Duodenal mucosa (tissue), 2 donors: ENCODE measurements around the gene TPTE2.

Experiments
- H3K27ac ChIP-seq: one replicate; pipeline ENCODE4 v1.7.0; 2013; ENCODE audit warnings: low read depth, low read length
- H3K27me3 ChIP-seq, 2 donors: one replicate each; pipeline ENCODE4 v1.7.0; 2013; ENCODE audit warnings: low read length in 2 of 2, control low read depth in 1 of 2; ENCODE audit not compliant: insufficient read depth in 2 of 2, control insufficient read depth in 1 of 2
- H3K36me3 ChIP-seq, 2 donors: one replicate each; pipeline ENCODE4 v1.7.0; 2013; ENCODE audit warnings: low read length in 2 of 2, control low read depth in 1 of 2; ENCODE audit not compliant: insufficient read depth in 2 of 2, control insufficient read depth in 1 of 2
- H3K4me1 ChIP-seq, 2 donors: one replicate each; pipeline ENCODE4 v1.7.0; 2013; ENCODE audit warnings: low read length in 2 of 2, control low read depth in 1 of 2; ENCODE audit not compliant: insufficient read depth in 2 of 2, control insufficient read depth in 1 of 2
- H3K4me3 ChIP-seq, 2 donors: one replicate each; pipeline ENCODE4 v1.7.0; 2013; ENCODE audit warnings: low read length in 2 of 2, low read depth in 1 of 2
- H3K9ac ChIP-seq, 2 donors: one replicate each; pipeline ENCODE4 v1.7.0; 2013; ENCODE audit warnings: low read length in 2 of 2, low read depth in 1 of 2
- H3K9me3 ChIP-seq, 2 donors: one replicate each; pipeline ENCODE4 v1.7.0; 2013; ENCODE audit warnings: low read length in 2 of 2, control low read depth in 1 of 2; ENCODE audit not compliant: control insufficient read depth in 1 of 2

TPTE2 gene

DNA sequence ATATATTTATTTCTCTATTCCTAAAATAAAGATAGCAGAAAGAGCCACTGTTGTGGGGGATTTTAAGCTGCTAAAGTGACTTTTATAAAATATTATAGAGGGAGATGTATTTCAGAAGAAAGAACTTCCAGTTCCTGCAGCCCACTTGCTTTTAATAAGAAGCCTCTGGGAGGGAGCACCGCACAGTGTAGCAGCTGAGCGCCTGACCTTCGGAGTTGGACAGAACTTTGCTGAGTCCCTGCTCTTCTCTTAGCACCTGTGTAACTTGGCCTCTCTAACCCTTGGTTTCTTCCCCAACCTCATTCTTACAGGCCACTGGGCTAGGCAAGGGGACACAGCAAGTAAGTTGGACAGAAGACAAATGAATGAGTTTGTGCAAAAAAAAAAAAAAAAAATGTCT, 34.8 kb upstream of the TPTE2 start:
- no peaks in the 10 kb centered on the region for H3K9me3 ChIP-seq
- H3K4me1 ChIP-seq = no peaks in the 10 kb centered on the region
- H3K9ac ChIP-seq = no peak overlapping the region
- H3K27me3 ChIP-seq = no peaks in the 10 kb centered on the region
- no peak overlapping the region for H3K27ac ChIP-seq
- no peaks in the 10 kb centered on the region for H3K36me3 ChIP-seq
- no peak overlapping the region for H3K4me3 ChIP-seq

DNA sequence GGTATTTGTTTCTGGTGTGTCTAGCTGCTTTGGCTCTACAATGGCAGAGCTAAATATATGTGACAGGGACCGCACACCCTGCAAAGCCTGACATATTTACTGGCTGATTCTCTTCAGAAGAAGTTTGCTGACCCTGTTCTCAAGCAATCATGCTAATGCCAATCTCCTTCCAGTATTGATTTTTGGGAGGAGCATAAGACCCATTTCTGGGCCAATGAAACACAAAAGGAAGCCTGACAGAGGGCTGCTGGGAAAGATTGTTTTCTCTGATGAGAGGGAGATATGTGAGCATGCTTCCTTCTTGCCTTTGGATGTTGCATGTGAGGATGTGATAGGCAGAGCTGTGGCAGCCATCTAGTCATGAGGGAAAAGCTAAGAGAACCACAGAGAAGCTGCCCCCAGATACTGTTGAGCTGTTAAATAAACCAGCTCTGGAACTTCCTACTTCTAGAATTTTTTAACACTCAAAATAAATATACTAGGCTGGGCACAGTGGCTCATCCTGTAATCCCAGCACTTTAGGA, 31.4 kb upstream of the TPTE2 start:
- no peaks in the 10 kb centered on the region for H3K9me3 ChIP-seq
- no peak overlapping the region for H3K27ac ChIP-seq
- H3K4me1 ChIP-seq = no peaks in the 10 kb centered on the region
- H3K4me3 ChIP-seq = no peak overlapping the region
- H3K9ac ChIP-seq = no peak overlapping the region
- H3K36me3 ChIP-seq = no peaks in the 10 kb centered on the region
- H3K27me3 ChIP-seq = no peaks in the 10 kb centered on the region

DNA sequence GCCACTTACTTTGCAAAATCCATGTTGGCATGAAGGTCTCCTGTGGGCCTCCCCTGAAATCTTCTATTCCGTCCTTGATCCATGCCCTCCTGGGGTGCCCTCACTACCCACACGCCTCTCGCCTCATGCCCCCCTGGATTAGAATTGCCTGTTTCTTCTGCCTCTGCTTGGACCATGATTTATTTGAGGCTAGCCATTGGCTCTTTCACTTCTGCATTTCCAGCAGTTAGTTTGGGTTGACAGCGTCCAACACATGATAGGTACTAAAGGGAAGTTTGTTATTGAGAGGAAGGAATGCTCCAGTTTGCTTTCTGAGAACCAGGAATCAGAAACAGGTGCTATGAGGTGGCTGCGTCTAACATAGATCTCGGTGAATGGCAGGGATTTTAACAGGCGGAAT, 30.5 kb upstream of the TPTE2 start:
- no peaks in the 10 kb centered on the region for H3K36me3 ChIP-seq
- H3K4me3 ChIP-seq = no peak overlapping the region
- H3K9me3 ChIP-seq = no peaks in the 10 kb centered on the region
- H3K27ac ChIP-seq = no peak overlapping the region
- H3K9ac ChIP-seq = no peak overlapping the region
- H3K4me1 ChIP-seq = no peaks in the 10 kb centered on the region
- no peaks in the 10 kb centered on the region for H3K27me3 ChIP-seq

DNA sequence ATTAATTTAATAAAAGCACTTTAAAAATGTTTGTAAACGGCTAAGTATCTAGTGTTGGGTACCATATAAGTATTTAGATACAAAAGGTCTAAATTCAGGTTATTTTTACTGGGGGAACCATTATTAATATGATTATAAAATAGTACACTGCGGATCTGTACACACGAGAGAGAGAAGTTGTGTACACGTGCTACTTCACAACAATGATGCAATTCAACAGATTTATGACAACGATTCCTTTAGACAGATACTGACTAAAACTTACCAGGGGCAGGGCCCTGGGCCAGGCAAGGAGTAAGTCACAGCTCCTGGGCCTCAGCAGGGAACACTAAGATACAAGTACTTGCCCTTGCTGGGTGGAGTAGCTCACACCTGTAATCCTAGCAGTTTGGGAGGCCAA, 29.1 kb upstream of the TPTE2 start:
- no peaks in the 10 kb centered on the region for H3K27me3 ChIP-seq
- H3K27ac ChIP-seq = no peak overlapping the region
- H3K9ac ChIP-seq = no peak overlapping the region
- no peaks in the 10 kb centered on the region for H3K4me1 ChIP-seq
- H3K9me3 ChIP-seq = no peaks in the 10 kb centered on the region
- no peaks in the 10 kb centered on the region for H3K36me3 ChIP-seq
- H3K4me3 ChIP-seq = no peak overlapping the region

DNA sequence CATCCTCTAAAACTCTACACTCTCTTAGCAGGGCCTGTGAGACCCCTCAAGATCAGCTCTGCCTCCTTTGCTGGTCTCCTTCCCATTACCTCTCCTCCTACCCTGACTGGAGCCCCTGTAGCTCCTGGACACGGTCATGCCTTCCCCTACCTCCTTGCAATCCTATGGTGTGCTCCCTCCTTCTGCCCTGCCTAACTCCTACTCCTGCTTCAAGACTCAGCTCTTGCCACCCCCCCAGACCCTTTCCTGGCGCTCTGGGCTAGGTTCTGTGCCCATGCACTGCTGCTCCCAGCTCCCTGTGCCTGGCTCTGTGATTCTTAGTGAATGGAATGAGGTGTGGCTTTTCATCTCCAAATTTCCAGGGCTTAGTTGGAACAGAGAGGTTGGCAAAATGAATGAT, 28.0 kb upstream of the TPTE2 start:
- Histone ChIP-seq H3K9ac (no peak overlapping the region), H3K4me1 (no peaks in the 10 kb centered on the region), H3K27ac (no peak overlapping the region), H3K36me3 (no peaks in the 10 kb centered on the region), H3K27me3 (no peaks in the 10 kb centered on the region), H3K4me3 (no peak overlapping the region), H3K9me3 (no peaks in the 10 kb centered on the region)

DNA sequence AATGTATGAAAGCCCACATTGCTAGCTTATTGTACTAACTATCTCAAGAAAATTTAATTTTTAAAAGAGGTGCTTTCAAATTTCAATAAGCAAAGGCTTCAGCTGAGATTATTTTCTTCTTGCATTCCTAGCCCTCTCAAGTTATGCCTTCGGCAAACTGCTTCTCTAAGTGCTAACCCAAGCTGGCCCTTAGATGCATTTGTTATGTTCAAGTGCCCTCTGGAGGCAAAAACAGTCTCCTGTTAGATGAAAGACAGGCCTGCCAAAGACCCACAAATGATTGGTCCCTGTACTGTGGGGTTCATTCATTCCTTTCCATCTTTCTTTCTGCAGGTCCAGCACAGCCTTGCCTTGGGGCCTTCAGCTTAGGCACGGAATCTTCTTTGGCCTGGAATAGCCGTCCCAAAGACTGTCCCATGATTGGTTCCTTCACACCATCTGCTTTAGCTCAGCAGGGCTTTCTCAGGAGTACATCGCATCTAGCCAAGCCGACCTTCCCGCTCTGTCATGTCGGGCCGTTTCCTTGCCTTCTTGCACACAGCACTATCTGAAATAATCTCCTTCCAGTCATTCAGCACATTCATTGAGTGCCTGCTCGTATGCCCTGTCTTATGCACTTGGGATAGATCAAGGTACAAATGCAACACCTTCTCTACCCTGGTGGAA, 26.4 kb upstream of the TPTE2 start:
- Histone ChIP-seq H3K9me3 (no peaks in the 10 kb centered on the region), H3K27me3 (no peaks in the 10 kb centered on the region), H3K36me3 (no peaks in the 10 kb centered on the region)

DNA sequence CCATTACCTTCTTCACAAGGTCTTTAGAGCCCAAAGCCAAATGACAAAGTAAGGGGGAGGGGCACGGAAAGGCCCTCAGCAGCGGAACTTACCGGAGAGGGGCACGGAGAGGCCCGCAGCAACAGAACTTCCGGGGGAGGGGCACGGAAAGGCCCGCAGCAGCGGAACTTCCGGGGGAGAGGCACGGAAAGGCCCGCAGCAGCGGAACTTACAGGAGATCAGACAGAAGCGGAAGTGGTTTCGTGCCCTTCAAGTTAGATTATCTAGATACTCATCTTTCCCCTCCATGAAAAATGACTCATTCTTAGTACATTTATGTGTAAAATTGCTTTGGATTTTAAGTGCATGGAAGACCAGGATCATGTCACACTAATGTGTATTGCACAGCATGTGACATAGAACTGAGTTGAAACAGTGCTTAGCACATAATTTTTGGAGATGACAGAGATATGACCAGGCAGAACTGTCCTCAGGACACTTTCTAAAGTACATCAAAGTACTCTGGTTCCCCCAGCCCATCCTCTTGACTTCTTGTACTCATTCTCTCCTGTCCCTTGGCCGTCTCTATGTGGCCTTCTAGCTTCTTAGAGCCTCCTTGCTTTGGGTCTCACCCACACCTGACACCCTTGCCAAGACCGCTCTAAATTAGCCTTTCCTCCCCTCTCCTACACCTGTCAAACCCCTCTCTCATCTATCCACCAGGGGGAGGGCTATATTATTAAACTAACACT, 25.7 kb upstream of the TPTE2 start:
- Histone ChIP-seq H3K27ac (no peak overlapping the region), H3K4me1 (no peaks in the 10 kb centered on the region), H3K27me3 (no peaks in the 10 kb centered on the region), H3K9me3 (no peaks in the 10 kb centered on the region), H3K9ac (no peak overlapping the region), H3K4me3 (peak overlapping the region; percentile 31 to 40), H3K36me3 (no peaks in the 10 kb centered on the region)

More for the DNA sequence above, 26.4 kb upstream of the TPTE2 start:
- H3K4me1 ChIP-seq = no peaks in the 10 kb centered on the region
- H3K27ac ChIP-seq = no peak overlapping the region
- no peak overlapping the region for H3K9ac ChIP-seq
- H3K4me3 ChIP-seq = peak overlapping the region in 1 of 2 donors; percentile 40

DNA sequence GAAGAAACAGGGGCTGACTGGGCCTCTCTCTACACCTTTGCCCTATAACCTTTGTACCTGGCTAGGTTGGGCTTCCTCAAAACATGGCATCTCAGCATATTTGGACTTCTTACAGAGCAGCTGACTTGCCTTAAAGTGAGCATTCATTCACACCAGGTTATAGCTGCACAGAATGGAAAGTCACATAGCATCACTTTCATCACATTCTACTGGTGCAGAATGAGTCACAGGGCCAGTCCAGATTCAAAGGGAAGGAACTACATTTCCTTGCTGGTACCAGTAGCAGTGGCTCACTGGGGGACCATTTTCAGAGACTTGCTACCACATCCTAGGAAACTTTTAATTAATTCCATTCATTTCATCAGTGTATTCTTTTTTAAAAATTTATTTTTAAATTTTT, 20.3 kb upstream of the TPTE2 start:
- Histone ChIP-seq H3K27me3 (no peaks in the 10 kb centered on the region), H3K4me1 (no peaks in the 10 kb centered on the region), H3K27ac (no peak overlapping the region), H3K9me3 (peaks cover 4 to 5% of the 10 kb centered on the region in 2 donors), H3K9ac (no peak overlapping the region), H3K36me3 (no peaks in the 10 kb centered on the region), H3K4me3 (no peak overlapping the region)

DNA sequence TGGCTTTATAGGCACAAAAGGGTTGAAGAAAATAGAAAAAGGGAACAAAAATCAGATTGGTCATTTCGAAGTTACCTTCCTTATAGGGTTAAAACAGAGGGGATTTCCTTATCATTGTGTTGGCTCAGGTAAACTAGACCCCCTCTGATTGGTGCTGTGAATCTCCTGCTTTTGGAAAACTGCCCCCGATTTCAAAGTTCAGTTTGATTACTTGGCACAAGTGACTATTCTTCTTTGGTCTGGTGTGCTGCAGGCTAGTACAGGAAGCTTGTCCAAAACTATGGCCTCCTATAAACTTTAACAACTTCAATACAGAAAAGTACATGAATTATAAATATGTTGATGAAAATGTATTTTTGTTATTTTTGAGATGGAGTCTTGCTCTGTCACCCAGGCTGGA, 13.9 kb upstream of the TPTE2 start:
- H3K9me3 ChIP-seq = no peaks in the 10 kb centered on the region
- no peak overlapping the region for H3K27ac ChIP-seq
- H3K9ac ChIP-seq = no peak overlapping the region
- no peaks in the 10 kb centered on the region for H3K4me1 ChIP-seq
- no peaks in the 10 kb centered on the region for H3K36me3 ChIP-seq
- no peak overlapping the region for H3K4me3 ChIP-seq
- no peaks in the 10 kb centered on the region for H3K27me3 ChIP-seq

DNA sequence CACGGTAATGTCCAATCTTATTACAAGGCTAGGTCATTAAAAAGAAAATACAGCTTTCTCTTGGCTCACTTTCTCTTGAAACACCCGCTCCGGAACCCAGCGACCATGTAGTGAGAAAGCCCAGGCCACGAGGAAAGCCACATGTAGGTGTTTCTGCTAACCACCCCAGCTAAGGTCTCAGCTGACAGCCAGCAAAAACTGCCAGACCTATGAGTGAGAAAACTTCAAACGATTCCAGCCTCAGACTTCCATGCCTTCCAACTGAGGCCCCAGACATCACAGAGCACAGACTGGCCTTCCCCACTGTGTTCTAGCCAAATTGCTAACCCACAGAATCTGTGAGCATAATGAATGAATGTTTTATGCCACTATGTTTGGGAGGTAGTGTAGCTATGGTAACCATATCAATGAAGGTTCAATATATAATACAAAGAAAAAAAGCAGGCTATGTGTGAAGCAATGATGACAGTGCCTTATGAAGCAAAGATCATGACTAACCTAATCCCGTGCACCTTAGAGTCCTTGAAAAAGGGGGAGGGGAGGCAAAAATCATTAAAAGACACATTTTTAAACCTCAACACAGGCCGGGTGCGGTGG, 11.9 kb upstream of the TPTE2 start:
- Histone ChIP-seq H3K4me3 (no peak overlapping the region), H3K4me1 (no peaks in the 10 kb centered on the region), H3K27ac (no peak overlapping the region), H3K9ac (no peak overlapping the region), H3K27me3 (no peaks in the 10 kb centered on the region), H3K36me3 (no peaks in the 10 kb centered on the region), H3K9me3 (no peaks in the 10 kb centered on the region)
